Spleen (tissue), 11 donors: ENCODE measurements around the gene PCBP3. TPM values are rescaled to one million over a fixed set of nuclear protein-coding genes. Genes with fewer than 3 reads are reported as not detected.
A peak's percentile ranks its signal among the peaks of the same experiment; 100 is the strongest.

Experiments
- DNase-seq: peaks from one replicate; pipeline ENCODE4 v3.0.0-alpha.2; 2020
- H3K27ac ChIP-seq, 8 donors: fragments of 200-600 bp; sonication (generic) in 7 of 8; 1 replicate in 4 of 8; 2 replicates in 4 of 8; pipeline versions ENCODE4 v1.5.0 to v1.8.0; 2016 to 2021; ENCODE audit warnings: inconsistent platforms in 4 of 8, mild to moderate bottlenecking in 4 of 8, moderate library complexity in 1 of 8
- H3K27me3 ChIP-seq, 7 donors: fragments of 200-600 bp; sonication (generic) in 6 of 7; replicated peaks in 1 of 7; 1 replicate in 4 of 7; 2 replicates in 3 of 7; pipeline versions ENCODE4 v1.5.0 to v1.8.0; 2016 to 2021; ENCODE audit warnings: inconsistent platforms in 3 of 7, mild to moderate bottlenecking in 1 of 7
- H3K36me3 ChIP-seq, 6 donors: fragments of 200-600 bp; sonication (generic) in 5 of 6; 1 replicate in 4 of 6; 2 replicates in 2 of 6; pipeline versions ENCODE4 v1.5.0 to v1.8.0; 2016 to 2021; ENCODE audit warnings: inconsistent platforms in 2 of 6
- H3K4me1 ChIP-seq, 6 donors: fragments of 200-600 bp; sonication (generic) in 5 of 6; 1 replicate in 3 of 6; 2 replicates in 3 of 6; pipeline versions ENCODE4 v1.5.0 to v1.8.0; 2016 to 2021; ENCODE audit warnings: inconsistent platforms in 3 of 6
- H3K4me3 ChIP-seq, 8 donors: fragments of 200-600 bp; sonication (generic) in 7 of 8; 1 replicate in 4 of 8; 2 replicates in 4 of 8; pipeline versions ENCODE4 v1.5.0 to v1.8.0; 2016 to 2021; ENCODE audit warnings: inconsistent platforms in 4 of 8, mild to moderate bottlenecking in 4 of 8, moderate library complexity in 2 of 8
- H3K9me3 ChIP-seq, 8 donors: fragments of 200-600 bp; sonication (generic) in 7 of 8; 1 replicate in 4 of 8; 2 replicates in 4 of 8; pipeline versions ENCODE4 v1.5.0 to v1.8.0; 2016 to 2021; ENCODE audit warnings: inconsistent platforms in 4 of 8
- CTCF ChIP-seq, 11 experiments: fragments of 200-600 bp in 7 of 11; fragments of 450-650 bp in 4 of 11; sonication (generic) in 4 of 11; IDR thresholded peaks in 8 of 11; conservative IDR thresholded peaks in 3 of 11; 1 replicate in 7 of 11; 2 replicates in 4 of 11; pipeline versions ENCODE4 v1.4.0 to v1.8.0; 2016 to 2021; ENCODE audit warnings: antibody characterized with exemption in 11 of 11, inconsistent platforms in 4 of 11, mild to moderate bottlenecking in 1 of 11
- POLR2A ChIP-seq, 3 donors: fragments of 450-650 bp; IDR thresholded peaks; one replicate each; pipeline ENCODE4 v1.5.1; 2017; ENCODE audit warnings: antibody characterized with exemption in 3 of 3, mild to moderate bottlenecking in 1 of 3
- POLR2AphosphoS5 ChIP-seq, 3 donors: sonication (generic); formaldehyde crosslinking; IDR thresholded peaks; one replicate each; pipeline ENCODE4 v1.5.1; 2017; ENCODE audit warnings: antibody characterized with exemption in 3 of 3
- WGBS, 5 donors: extraction: QIAGEN DNeasy Blood & Tissue Kit in 3 of 5; methylation state at CpG; one replicate each; pipeline versions ENCODE4 v1.1.5 to v1.1.7; 2013 to 2018; 5-methylcytosine and 5-hydroxymethylcytosine counted together
- intact Hi-C: fragments of 100-400 bp; cut with DNase I; formaldehyde crosslinking; loops from one replicate; pipeline ENCODE4 v1.15.0; 2023; ENCODE audit warnings: low total_unique reads
- polyA plus RNA-seq, 3 donors: library from polyadenylated mRNA; stranded (reverse); fragments of 200-250 nt; gene quantifications; one replicate each; pipeline ENCODE4 v1.2.1, GENCODE V29; 2013
- total RNA-seq, 7 donors: library from RNA; depleted of rRNA in 3 of 7; stranded (reverse); fragments of >200 nt in 3 of 7; fragmentation: NEBNext Ultra II Directional in 4 of 7; extraction: Animal tissue kit (Norgen Biotek cat#: 25700) in 4 of 7; gene quantifications; one replicate each; pipeline versions ENCODE4 v1.1.0 to v1.2.1, GENCODE V29; 2016 to 2021
- donor health status: healthy with polysubstance abuse.
- donor health status: DM: no; HTN: no; CAD: no; lungs with moderate emphysema.
- donor health status: DM: no; HTN: no; CAD: no.
- donor health status: Bipolar disorder and iron deficiency.
- donor health status: healthy.
- donor health status: DM: no; HTN: no; CAD: no.
- donor health status: DM: yes; HTN: yes; CAD: no.

Gene PCBP3
- total and polyA plus RNA-seq, 10 donors = 4.2 to 31.6 (median 15.2) TPM

GRCh38 chr21:45982092-45982757 lies 338.7 kb downstream of the PCBP3 start:
- H3K4me1 ChIP-seq = peaks cover 0 to 36% (median 19%) of the 10 kb centered on the region in 6 donors
- peak; percentile 77 for DNase-seq
- no peaks in the 10 kb centered on the region for H3K9me3 ChIP-seq
- TF ChIP-seq POLR2A (IDR thresholded peaks at IDR 0.05) = no peak
- TF ChIP-seq POLR2AphosphoS5 (IDR thresholded peaks at IDR 0.05) = no peak
- TF ChIP-seq CTCF (IDR thresholded peaks at IDR 0.05 in 8 of 11, conservative IDR thresholded peaks at IDR 0.05 in 3 of 11) = no peak
- H3K36me3 ChIP-seq = peaks cover 0 to 28% (median 3%) of the 10 kb centered on the region in 6 donors
- H3K27ac ChIP-seq = peak overlapping the region; percentile 35 to 82 (median 67)
- intact Hi-C loops = no loop called here
- H3K4me3 ChIP-seq = peak overlapping the region; percentile 52 to 79 (median 55)
- WGBS, 5 donors = 3 to 16% (median 7%) methylated on average over 25 to 45 of the region's 45 CpGs
- peaks cover 0 to 54% (median 9%) of the 10 kb centered on the region in 7 donors for H3K27me3 ChIP-seq

GRCh38 chr21:45982758-45983648 lies 339.5 kb downstream of the PCBP3 start:
- intact Hi-C loops = no loop called here

GRCh38 chr21:45983649-45983965 lies 340.1 kb downstream of the PCBP3 start:
- 84 to 97% (median 90%) methylated on average over 11 to 13 of the region's 13 CpGs for WGBS, 5 donors
- Histone ChIP-seq H3K36me3 (peaks cover 0 to 33% (median 4%) of the 10 kb centered on the region in 6 donors), H3K4me1 (peaks cover 0 to 33% (median 19%) of the 10 kb centered on the region in 6 donors), H3K27ac (peak overlapping the region in 3 of 8 donors; percentile 21 to 73 (median 59)), H3K4me3 (peak overlapping the region in 5 of 8 donors; percentile 52 to 79 (median 56)), H3K9me3 (no peaks in the 10 kb centered on the region), H3K27me3 (peaks cover 0 to 46% (median 9%) of the 10 kb centered on the region in 7 donors)
- intact Hi-C loops = no loop called here
- DNase-seq = peak; percentile 49
- TF ChIP-seq POLR2A (IDR thresholded peaks at IDR 0.05) (no peak), CTCF (IDR thresholded peaks at IDR 0.05 in 8 of 11, conservative IDR thresholded peaks at IDR 0.05 in 3 of 11) (no peak), POLR2AphosphoS5 (IDR thresholded peaks at IDR 0.05) (no peak)

More at GRCh38 chr21:45982758-45983648, 339.5 kb downstream of the PCBP3 start:
- H3K9me3 ChIP-seq = no peaks in the 10 kb centered on the region
- H3K27ac ChIP-seq = peak overlapping the region in 5 of 8 donors; percentile 59 to 82 (median 73)
- 52 to 63% (median 56%) methylated on average over 17 to 45 of the region's 45 CpGs for WGBS, 5 donors
- H3K4me3 ChIP-seq = peak overlapping the region; percentile 52 to 79 (median 55)
- H3K36me3 ChIP-seq = peaks cover 0 to 32% (median 4%) of the 10 kb centered on the region in 6 donors
- H3K27me3 ChIP-seq = peaks cover 0 to 50% (median 9%) of the 10 kb centered on the region in 7 donors
- peaks cover 0 to 33% (median 19%) of the 10 kb centered on the region in 6 donors for H3K4me1 ChIP-seq
- TF ChIP-seq POLR2AphosphoS5 (IDR thresholded peaks at IDR 0.05) = no peak
- no peak for TF ChIP-seq CTCF (IDR thresholded peaks at IDR 0.05 in 8 of 11, conservative IDR thresholded peaks at IDR 0.05 in 3 of 11)
- DNase-seq = peak; percentile 75
